Stomach (tissue), 9 donors: ENCODE results near the gene OTULINL. TPM values are rescaled to one million over a fixed set of nuclear protein-coding genes. Genes with fewer than 3 reads are reported as not detected.

Source experiments
- DNase-seq, 2 donors: peaks; one replicate each; pipeline versions ENCODE4 v3.0.0 to v3.0.0-alpha.2; 2013 to 2019
- H3K27ac ChIP-seq, 5 donors: fragments of 200-600 bp in 4 of 5; sonication (generic) in 4 of 5; one replicate each; pipeline ENCODE4 v1.5.1; 2013 to 2019; ENCODE audit warnings: mild to moderate bottlenecking in 1 of 5, moderate library complexity in 1 of 5
- H3K27me3 ChIP-seq, 3 donors: fragments of 200-600 bp; sonication (generic); one replicate each; pipeline ENCODE4 v1.5.1; 2017 to 2019; ENCODE audit warnings: mixed run types in 1 of 3
- H3K36me3 ChIP-seq, 4 donors: fragments of 200-600 bp; sonication (generic); 1 replicate in 3 of 4; 2 replicates in 1 of 4; pipeline ENCODE4 v1.5.1; 2016 to 2019
- H3K4me1 ChIP-seq, 4 donors: fragments of 200-600 bp; sonication (generic); one replicate each; pipeline ENCODE4 v1.5.1; 2016 to 2019
- H3K4me3 ChIP-seq, 4 donors: fragments of 200-600 bp; sonication (generic) in 3 of 4; one replicate each; pipeline ENCODE4 v1.5.1; 2016 to 2019; ENCODE audit warnings: mild to moderate bottlenecking in 1 of 4
- H3K9me3 ChIP-seq, 4 donors: fragments of 200-600 bp; sonication (generic); one replicate each; pipeline ENCODE4 v1.5.1; 2016 to 2019
- CTCF ChIP-seq, 7 experiments: fragments of 450-650 bp in 4 of 7; fragments of 200-600 bp in 3 of 7; sonication (generic) in 3 of 7; IDR thresholded peaks; one replicate each; pipeline ENCODE4 v1.5.1; 2016 to 2019; ENCODE audit warnings: antibody characterized with exemption in 7 of 7, control low read depth in 2 of 7, mild to moderate bottlenecking in 1 of 7
- EP300 ChIP-seq: sonication (generic); formaldehyde crosslinking; IDR thresholded peaks from one replicate; pipeline ENCODE4 v1.6.1; 2017; ENCODE audit warnings: antibody characterized with exemption
- POLR2A ChIP-seq, 4 donors: fragments of 450-650 bp; IDR thresholded peaks; one replicate each; pipeline ENCODE4 v1.6.1; 2016; ENCODE audit warnings: antibody characterized with exemption in 4 of 4, control low read depth in 2 of 4, mild to moderate bottlenecking in 1 of 4, moderate library complexity in 1 of 4
- POLR2AphosphoS5 ChIP-seq, 3 donors: sonication (generic); formaldehyde crosslinking; IDR thresholded peaks; one replicate each; pipeline ENCODE4 v1.6.1; 2016; ENCODE audit warnings: antibody characterized with exemption in 3 of 3
- whole genome bisulfite sequencing, 5 donors: extraction: QIAGEN DNeasy Blood & Tissue Kit in 3 of 5; methylation state at CpG; one replicate each; pipeline versions ENCODE4 v1.1.5 to v1.1.7; 2013 to 2018; 5-methylcytosine and 5-hydroxymethylcytosine counted together
- intact Hi-C: fragments of 100-400 bp; cut with DNase I; formaldehyde crosslinking; loops from one replicate; pipeline ENCODE4 v1.15.1; 2023; ENCODE audit warnings: low total_unique reads
- polyA plus RNA-seq, 3 donors: library from polyadenylated mRNA; stranded (reverse); fragments of 200-250 nt; gene quantifications; one replicate each; pipeline ENCODE4 v1.2.3, GENCODE V29; 2013
- total RNA-seq, 5 donors: library from RNA; depleted of rRNA; stranded (reverse); fragments of >200 nt; gene quantifications; one replicate each; pipeline versions ENCODE4 v1.1.0 to v1.2.3, GENCODE V29; 2014 to 2016
- donor health status: healthy with polysubstance abuse.
- donor health status: Bipolar disorder and iron deficiency.
- donor health status: healthy.

Gene OTULINL
- total and polyA plus RNA-seq, 8 donors, result 0.93 to 31.0 (median 15.1) TPM

- H3K4me3 ChIP-seq, result no peak overlapping the region
- H3K36me3 ChIP-seq, result no peaks in the 10 kb centered on the region
- H3K27ac ChIP-seq, result peak overlapping the region in 3 of 5 donors; percentile 36 to 81 (median 49)
- TF ChIP-seq POLR2AphosphoS5 (IDR thresholded peaks at IDR 0.05) (no peak), POLR2A (IDR thresholded peaks at IDR 0.05) (no peak), EP300 (no peak), CTCF (IDR thresholded peaks at IDR 0.05) (no peak)
- intact Hi-C loops, result no loop called here
- H3K27me3 ChIP-seq, result no peaks in the 10 kb centered on the region
- DNase-seq, result no peak
- H3K9me3 ChIP-seq, result no peaks in the 10 kb centered on the region
- WGBS, 5 donors, result 64 to 74% (median 66%) methylated on average over 4 of the region's 4 CpGs
- peaks cover 0 to 52% (median 7%) of the 10 kb centered on the region in 4 donors for H3K4me1 ChIP-seq
Observed at GRCh38 chr5:14593326-14594021, 11.9 kb downstream of the OTULINL start.

GRCh38 chr5:14594378-14595074 is 12.9 kb downstream of the OTULINL start:
- TF ChIP-seq EP300, result no peak
- TF ChIP-seq CTCF (IDR thresholded peaks at IDR 0.05), result no peak
- TF ChIP-seq POLR2AphosphoS5 (IDR thresholded peaks at IDR 0.05), result no peak
- TF ChIP-seq POLR2A (IDR thresholded peaks at IDR 0.05), result no peak
- Histone ChIP-seq H3K27me3 (no peaks in the 10 kb centered on the region), H3K9me3 (no peaks in the 10 kb centered on the region), H3K4me3 (no peak overlapping the region), H3K27ac (peak overlapping the region; percentile 27 to 81 (median 51)), H3K36me3 (no peaks in the 10 kb centered on the region), H3K4me1 (peaks cover 0 to 41% (median 3%) of the 10 kb centered on the region in 4 donors)
- WGBS, 5 donors, result 62 to 80% (median 75%) methylated on average over 4 of the region's 4 CpGs
- DNase-seq, result no peak
- intact Hi-C loops, result no loop called here

- no peak overlapping the region for H3K4me3 ChIP-seq
- intact Hi-C loops, result no loop called here
- peak overlapping the region in 3 of 5 donors; percentile 49 to 81 (median 61) for H3K27ac ChIP-seq
- H3K4me1 ChIP-seq, result peaks cover 0 to 35% (median 2%) of the 10 kb centered on the region in 4 donors
- H3K27me3 ChIP-seq, result no peaks in the 10 kb centered on the region
- H3K9me3 ChIP-seq, result no peaks in the 10 kb centered on the region
- no peaks in the 10 kb centered on the region for H3K36me3 ChIP-seq
- DNase-seq, result peak in 1 of 2 donors; percentile 61
- 53 to 77% (median 67%) methylated on average over 3 of the region's 3 CpGs for whole genome bisulfite sequencing, 5 donors
- TF ChIP-seq CTCF (IDR thresholded peaks at IDR 0.05), result no peak
- no peak for TF ChIP-seq POLR2A (IDR thresholded peaks at IDR 0.05)
- no peak for TF ChIP-seq POLR2AphosphoS5 (IDR thresholded peaks at IDR 0.05)
- TF ChIP-seq EP300, result no peak
Observed at GRCh38 chr5:14595189-14595588, 13.6 kb downstream of the OTULINL start.

- 38 to 70% (median 57%) methylated on average over 1 of the region's 1 CpG for WGBS, 5 donors
- Histone ChIP-seq H3K4me1 (peaks cover 0 to 35% (median 2%) of the 10 kb centered on the region in 4 donors), H3K27me3 (no peaks in the 10 kb centered on the region), H3K27ac (peak overlapping the region in 2 of 5 donors; percentile 29 to 61), H3K36me3 (no peaks in the 10 kb centered on the region), H3K9me3 (no peaks in the 10 kb centered on the region), H3K4me3 (no peak overlapping the region)
- DNase-seq, result no peak
- intact Hi-C loops, result no loop called here
- TF ChIP-seq POLR2A (IDR thresholded peaks at IDR 0.05), result no peak
- TF ChIP-seq EP300, result no peak
- no peak for TF ChIP-seq CTCF (IDR thresholded peaks at IDR 0.05)
- no peak for TF ChIP-seq POLR2AphosphoS5 (IDR thresholded peaks at IDR 0.05)
Observed at GRCh38 chr5:14595891-14596290, 14.3 kb downstream of the OTULINL start.
